ENCODE data around the gene EPHA3.

The EPHA3 gene

GRCh38 chr3:89440386-89440785 is 333.0 kb downstream of the EPHA3 start:
- no peaks in the 10 kb centered on the region for H3K36me3 ChIP-seq (ENCODE audit: control insufficient read depth, insufficient read depth, low read length)
- H3K4me1 ChIP-seq (ENCODE audit: control insufficient read depth, insufficient read depth, low read length): no peaks in the 10 kb centered on the region
- no peak overlapping the region for H3K9ac ChIP-seq (ENCODE audit: low read length)
- H3K4me3 ChIP-seq (ENCODE audit: low read length): no peak overlapping the region
- no peaks in the 10 kb centered on the region for H3K27me3 ChIP-seq (ENCODE audit: control insufficient read depth, insufficient read depth, low read length)
- no peaks in the 10 kb centered on the region for H3K9me3 ChIP-seq (ENCODE audit: control insufficient read depth, low read length)

GRCh38 chr3:89441141-89441540 is 333.7 kb downstream of the EPHA3 start:
- no peak overlapping the region for H3K9ac ChIP-seq (ENCODE audit: low read length)
- H3K27me3 ChIP-seq (ENCODE audit: control insufficient read depth, insufficient read depth, low read length): no peaks in the 10 kb centered on the region
- H3K4me3 ChIP-seq (ENCODE audit: low read length): no peak overlapping the region
- no peaks in the 10 kb centered on the region for H3K4me1 ChIP-seq (ENCODE audit: control insufficient read depth, insufficient read depth, low read length)
- no peaks in the 10 kb centered on the region for H3K9me3 ChIP-seq (ENCODE audit: control insufficient read depth, low read length)
- H3K36me3 ChIP-seq (ENCODE audit: control insufficient read depth, insufficient read depth, low read length): no peaks in the 10 kb centered on the region

- Histone ChIP-seq H3K9ac (ENCODE audit: low read length) (no peak overlapping the region), H3K36me3 (ENCODE audit: control insufficient read depth, insufficient read depth, low read length) (no peaks in the 10 kb centered on the region), H3K9me3 (ENCODE audit: control insufficient read depth, low read length) (no peaks in the 10 kb centered on the region), H3K4me1 (ENCODE audit: control insufficient read depth, insufficient read depth, low read length) (no peaks in the 10 kb centered on the region), H3K27me3 (ENCODE audit: control insufficient read depth, insufficient read depth, low read length) (no peaks in the 10 kb centered on the region), H3K4me3 (ENCODE audit: low read length) (no peak overlapping the region)
Observed at GRCh38 chr3:89446593-89446992, 339.2 kb downstream of the EPHA3 start.

GRCh38 chr3:89447243-89447642 is 339.8 kb downstream of the EPHA3 start:
- H3K36me3 ChIP-seq (ENCODE audit: control insufficient read depth, insufficient read depth, low read length): no peaks in the 10 kb centered on the region
- no peaks in the 10 kb centered on the region for H3K27me3 ChIP-seq (ENCODE audit: control insufficient read depth, insufficient read depth, low read length)
- no peak overlapping the region for H3K9ac ChIP-seq (ENCODE audit: low read length)
- no peak overlapping the region for H3K4me3 ChIP-seq (ENCODE audit: low read length)
- no peaks in the 10 kb centered on the region for H3K4me1 ChIP-seq (ENCODE audit: control insufficient read depth, insufficient read depth, low read length)
- no peaks in the 10 kb centered on the region for H3K9me3 ChIP-seq (ENCODE audit: control insufficient read depth, low read length)

- no peak overlapping the region for H3K9ac ChIP-seq (ENCODE audit: low read length)
- H3K36me3 ChIP-seq (ENCODE audit: control insufficient read depth, insufficient read depth, low read length): no peaks in the 10 kb centered on the region
- no peaks in the 10 kb centered on the region for H3K27me3 ChIP-seq (ENCODE audit: control insufficient read depth, insufficient read depth, low read length)
- H3K4me3 ChIP-seq (ENCODE audit: low read length): no peak overlapping the region
- H3K9me3 ChIP-seq (ENCODE audit: control insufficient read depth, low read length): no peaks in the 10 kb centered on the region
- no peaks in the 10 kb centered on the region for H3K4me1 ChIP-seq (ENCODE audit: control insufficient read depth, insufficient read depth, low read length)
Observed at GRCh38 chr3:89449086-89449485, 341.7 kb downstream of the EPHA3 start.

GRCh38 chr3:89452066-89452465 is 344.6 kb downstream of the EPHA3 start:
- Histone ChIP-seq H3K36me3 (ENCODE audit: control insufficient read depth, insufficient read depth, low read length) (no peaks in the 10 kb centered on the region), H3K27me3 (ENCODE audit: control insufficient read depth, insufficient read depth, low read length) (no peaks in the 10 kb centered on the region), H3K9me3 (ENCODE audit: control insufficient read depth, low read length) (no peaks in the 10 kb centered on the region), H3K4me3 (ENCODE audit: low read length) (no peak overlapping the region), H3K9ac (ENCODE audit: low read length) (no peak overlapping the region), H3K4me1 (ENCODE audit: control insufficient read depth, insufficient read depth, low read length) (no peaks in the 10 kb centered on the region)

GRCh38 chr3:89455240-89455639 is 347.8 kb downstream of the EPHA3 start:
- H3K4me1 ChIP-seq (ENCODE audit: control insufficient read depth, insufficient read depth, low read length): no peaks in the 10 kb centered on the region

GRCh38 chr3:89467898-89468363 is 360.5 kb downstream of the EPHA3 start:
- no peaks in the 10 kb centered on the region for H3K36me3 ChIP-seq (ENCODE audit: control insufficient read depth, insufficient read depth, low read length)

More at GRCh38 chr3:89455240-89455639, 347.8 kb downstream of the EPHA3 start:
- no peaks in the 10 kb centered on the region for H3K27me3 ChIP-seq (ENCODE audit: control insufficient read depth, insufficient read depth, low read length)
- H3K36me3 ChIP-seq (ENCODE audit: control insufficient read depth, insufficient read depth, low read length): no peaks in the 10 kb centered on the region
- no peaks in the 10 kb centered on the region for H3K9me3 ChIP-seq (ENCODE audit: control insufficient read depth, low read length)
- H3K4me3 ChIP-seq (ENCODE audit: low read length): no peak overlapping the region
- no peak overlapping the region for H3K9ac ChIP-seq (ENCODE audit: low read length)

GRCh38 chr3:89472101-89472500 is 364.7 kb downstream of the EPHA3 start:
- Histone ChIP-seq H3K4me1 (ENCODE audit: control insufficient read depth, insufficient read depth, low read length) (no peaks in the 10 kb centered on the region), H3K36me3 (ENCODE audit: control insufficient read depth, insufficient read depth, low read length) (no peaks in the 10 kb centered on the region), H3K27me3 (ENCODE audit: control insufficient read depth, insufficient read depth, low read length) (peaks cover 9% of the 10 kb centered on the region), H3K4me3 (ENCODE audit: low read length) (no peak overlapping the region), H3K9me3 (ENCODE audit: control insufficient read depth, low read length) (no peaks in the 10 kb centered on the region), H3K9ac (ENCODE audit: low read length) (no peak overlapping the region)

More at GRCh38 chr3:89467898-89468363, 360.5 kb downstream of the EPHA3 start:
- Histone ChIP-seq H3K9ac (ENCODE audit: low read length) (no peak overlapping the region), H3K4me3 (ENCODE audit: low read length) (no peak overlapping the region), H3K4me1 (ENCODE audit: control insufficient read depth, insufficient read depth, low read length) (no peaks in the 10 kb centered on the region), H3K9me3 (ENCODE audit: control insufficient read depth, low read length) (no peaks in the 10 kb centered on the region), H3K27me3 (ENCODE audit: control insufficient read depth, insufficient read depth, low read length) (peaks cover 8% of the 10 kb centered on the region)

- no peaks in the 10 kb centered on the region for H3K36me3 ChIP-seq (ENCODE audit: control insufficient read depth, insufficient read depth, low read length)
- H3K9ac ChIP-seq (ENCODE audit: low read length): no peak overlapping the region
- no peaks in the 10 kb centered on the region for H3K4me1 ChIP-seq (ENCODE audit: control insufficient read depth, insufficient read depth, low read length)
- no peak overlapping the region for H3K4me3 ChIP-seq (ENCODE audit: low read length)
- H3K27me3 ChIP-seq (ENCODE audit: control insufficient read depth, insufficient read depth, low read length): peaks cover 16% of the 10 kb centered on the region
- H3K9me3 ChIP-seq (ENCODE audit: control insufficient read depth, low read length): no peaks in the 10 kb centered on the region
Observed at GRCh38 chr3:89474333-89475130, 367.1 kb downstream of the EPHA3 start.

GRCh38 chr3:89488800-89489580 is 381.6 kb downstream of the EPHA3 start:
- no peaks in the 10 kb centered on the region for H3K9me3 ChIP-seq (ENCODE audit: control insufficient read depth, low read length)
- no peaks in the 10 kb centered on the region for H3K36me3 ChIP-seq (ENCODE audit: control insufficient read depth, insufficient read depth, low read length)
- H3K4me3 ChIP-seq (ENCODE audit: low read length): no peak overlapping the region
- no peaks in the 10 kb centered on the region for H3K4me1 ChIP-seq (ENCODE audit: control insufficient read depth, insufficient read depth, low read length)
- H3K27me3 ChIP-seq (ENCODE audit: control insufficient read depth, insufficient read depth, low read length): no peaks in the 10 kb centered on the region
- H3K9ac ChIP-seq (ENCODE audit: low read length): no peak overlapping the region

GRCh38 chr3:89490129-89490528 is 382.7 kb downstream of the EPHA3 start:
- Histone ChIP-seq H3K4me1 (ENCODE audit: control insufficient read depth, insufficient read depth, low read length) (no peaks in the 10 kb centered on the region), H3K4me3 (ENCODE audit: low read length) (no peak overlapping the region), H3K36me3 (ENCODE audit: control insufficient read depth, insufficient read depth, low read length) (no peaks in the 10 kb centered on the region), H3K27me3 (ENCODE audit: control insufficient read depth, insufficient read depth, low read length) (no peaks in the 10 kb centered on the region), H3K9ac (ENCODE audit: low read length) (no peak overlapping the region), H3K9me3 (ENCODE audit: control insufficient read depth, low read length) (no peaks in the 10 kb centered on the region)

Measured in mucosa of stomach (tissue), 1 donor.